HPDE6-E6E7 (cell line): ENCODE data around the gene ANKS1A.

Experiments
- DNase-seq: peaks from one replicate; pipeline ENCODE4 v3.0.0; 2011; ENCODE audit warnings: missing footprints; ENCODE audit errors: extremely low spot score

The ANKS1A gene

DNA sequence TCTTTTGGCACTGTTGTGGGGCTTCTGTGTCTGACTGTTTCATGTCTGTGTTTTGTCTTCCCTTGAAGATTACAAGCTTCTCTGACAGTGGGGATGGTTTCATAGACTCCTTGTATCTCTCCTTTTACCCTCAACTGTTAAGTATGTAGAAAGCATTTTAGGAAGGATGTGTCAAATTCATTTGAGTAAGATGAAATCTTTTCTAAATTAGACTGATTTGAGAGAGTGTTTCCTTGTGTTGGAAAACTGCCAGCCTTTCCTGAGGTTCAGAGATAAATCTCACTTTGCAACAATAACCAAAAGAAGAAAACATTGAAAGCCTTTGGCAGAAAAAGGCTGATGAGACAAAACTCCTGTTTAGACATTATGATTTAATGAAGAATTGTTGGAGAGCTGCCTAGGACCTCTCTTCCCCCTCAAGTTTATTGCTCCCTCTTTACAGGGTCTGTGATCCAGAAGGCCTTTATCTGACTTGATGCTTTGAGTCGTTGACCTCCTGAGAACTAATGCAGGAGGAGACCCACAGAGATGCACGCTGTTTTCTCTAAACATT is 68.3 kb downstream of the ANKS1A start:
- no peak for DNase-seq

- DNase-seq, result no peak
These were observed 69.7 kb downstream of the ANKS1A start for GRCh38 chr6:34958734-34959133.

- DNase-seq, result no peak
These were observed 70.2 kb downstream of the ANKS1A start for GRCh38 chr6:34959224-34959623.

DNA sequence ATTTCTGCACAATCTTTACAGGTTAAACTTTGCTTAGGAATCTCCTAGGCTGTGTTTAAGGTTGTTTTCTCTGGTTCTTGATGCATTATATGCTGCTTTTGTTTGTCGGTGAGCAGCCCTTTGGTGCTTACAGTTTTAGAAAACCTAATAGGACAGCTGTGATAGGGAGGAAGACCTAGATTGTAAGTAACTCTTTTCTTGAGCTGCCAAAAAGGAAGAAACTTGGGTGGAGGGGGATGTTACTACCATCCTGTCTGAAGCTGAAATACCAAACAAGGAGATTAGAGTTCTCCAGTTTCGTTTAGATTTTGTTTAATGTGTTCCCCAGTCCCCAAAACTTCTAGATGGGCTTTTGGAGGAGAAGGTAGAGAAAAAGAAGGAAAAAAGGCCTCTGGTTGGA is 72.0 kb downstream of the ANKS1A start:
- DNase-seq, result no peak

- no peak for DNase-seq
These were observed 72.5 kb downstream of the ANKS1A start for GRCh38 chr6:34961574-34961973.

- DNase-seq, result no peak
These were observed 75.5 kb downstream of the ANKS1A start for GRCh38 chr6:34964564-34964963.

DNA sequence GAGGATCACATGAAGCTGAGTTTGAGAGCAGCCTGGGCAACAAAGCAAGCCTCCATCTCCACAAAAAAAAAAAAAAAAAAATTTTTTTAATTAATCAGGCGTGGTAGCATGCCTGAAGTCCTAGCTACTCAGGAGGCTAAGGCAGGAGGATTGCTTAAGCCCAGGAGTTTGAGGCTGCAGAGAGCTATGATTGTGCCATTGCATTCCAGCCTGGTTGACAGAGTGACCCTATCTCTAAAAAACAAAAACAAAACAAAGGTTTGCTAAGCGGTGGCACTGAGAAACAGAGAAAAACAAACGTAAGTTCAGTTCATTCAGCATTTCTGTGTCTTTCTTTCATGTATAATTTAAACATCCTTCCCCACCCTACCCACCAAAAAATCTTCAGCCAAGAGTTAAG is 78.4 kb downstream of the ANKS1A start:
- no peak for DNase-seq

DNA sequence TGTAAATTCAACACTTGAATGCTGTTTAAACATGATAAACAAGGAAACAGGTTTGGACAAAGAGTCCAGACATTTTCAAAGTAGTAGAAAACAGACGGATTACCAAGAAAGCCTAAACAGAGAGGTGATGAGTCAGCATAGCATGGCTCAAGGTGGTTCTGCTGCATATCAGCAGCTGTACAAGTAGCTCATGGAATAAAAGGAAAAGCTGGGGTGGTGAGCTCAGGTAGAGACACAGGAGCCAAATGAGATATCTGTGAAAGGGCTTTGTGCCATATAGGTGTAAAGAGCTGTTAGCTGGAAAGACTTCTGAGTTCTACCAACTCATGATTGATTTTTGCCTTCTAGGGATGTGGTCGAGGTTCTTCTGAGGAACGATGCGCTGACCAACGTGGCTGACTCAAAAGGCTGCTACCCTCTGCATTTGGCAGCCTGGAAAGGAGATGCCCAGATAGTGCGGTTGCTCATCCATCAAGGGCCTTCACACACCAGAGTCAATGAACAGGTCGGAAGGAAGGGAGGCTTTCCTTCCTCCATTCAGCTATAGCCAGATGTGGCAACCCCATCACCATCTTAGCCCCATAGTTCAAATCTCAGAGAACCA is 80.7 kb downstream of the ANKS1A start:
- DNase-seq, result peak; percentile 35

- no peak for DNase-seq
These were observed 81.4 kb downstream of the ANKS1A start for GRCh38 chr6:34970488-34970887.

- DNase-seq, result no peak
These were observed 81.9 kb downstream of the ANKS1A start for GRCh38 chr6:34970957-34971356.

DNA sequence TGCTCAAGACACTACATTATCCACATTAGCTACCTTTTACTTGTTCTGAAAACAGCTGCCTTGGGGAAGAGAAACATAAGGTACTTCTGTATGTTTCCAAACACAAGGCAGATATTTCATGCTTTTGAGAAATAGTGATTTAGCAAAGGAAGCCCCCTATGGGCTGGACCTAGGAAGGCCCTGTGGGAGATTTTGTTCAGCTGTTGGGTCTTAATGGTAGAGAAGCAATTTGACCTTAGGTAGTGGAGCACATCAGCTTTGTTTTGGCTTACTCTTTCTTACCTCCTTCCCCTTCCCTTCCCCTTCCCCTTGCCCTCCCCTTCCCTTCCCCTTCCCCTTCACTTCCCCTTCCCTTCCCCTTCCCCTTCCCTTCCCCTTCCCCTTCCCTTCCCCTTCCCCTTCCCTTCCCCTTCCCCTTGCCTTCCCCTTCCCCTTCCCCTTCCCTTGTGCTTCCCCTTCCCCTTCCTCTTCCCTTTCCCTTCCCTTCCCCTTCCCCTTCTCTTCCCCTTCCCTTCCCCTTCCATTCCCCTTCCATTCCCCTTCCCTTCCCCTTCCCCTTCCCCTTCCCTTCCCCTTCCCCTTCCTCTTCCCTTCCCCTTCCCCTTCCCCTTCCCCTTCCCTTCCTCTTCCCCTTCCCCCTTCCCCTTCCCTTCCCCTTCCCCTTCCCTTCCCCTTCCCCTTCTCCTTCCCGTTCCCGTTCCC is 84.6 kb downstream of the ANKS1A start:
- DNase-seq, result no peak

- DNase-seq, result no peak
These were observed 85.2 kb downstream of the ANKS1A start for GRCh38 chr6:34974249-34974642.

- DNase-seq, result no peak
These were observed 87.2 kb downstream of the ANKS1A start for GRCh38 chr6:34976239-34976638.

DNA sequence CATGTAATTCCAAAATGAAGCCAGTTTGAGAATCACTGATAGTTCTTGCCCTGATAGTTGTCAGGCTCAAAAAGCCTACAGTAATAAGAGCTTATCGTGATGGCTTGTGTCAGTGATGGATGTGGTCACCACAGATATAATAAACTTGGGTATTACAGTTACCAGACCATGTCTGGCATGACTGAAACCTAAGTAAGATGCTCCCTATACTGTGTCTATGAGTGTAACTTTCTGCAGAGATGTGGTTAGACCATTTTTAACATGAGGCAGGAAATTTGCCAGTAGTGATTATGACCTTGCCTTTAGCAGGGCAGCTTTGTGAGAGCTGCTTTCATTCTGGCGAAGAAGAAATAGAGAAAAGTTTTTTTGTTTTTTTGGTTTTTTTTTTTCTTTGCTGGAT is 90.2 kb downstream of the ANKS1A start:
- no peak for DNase-seq

DNA sequence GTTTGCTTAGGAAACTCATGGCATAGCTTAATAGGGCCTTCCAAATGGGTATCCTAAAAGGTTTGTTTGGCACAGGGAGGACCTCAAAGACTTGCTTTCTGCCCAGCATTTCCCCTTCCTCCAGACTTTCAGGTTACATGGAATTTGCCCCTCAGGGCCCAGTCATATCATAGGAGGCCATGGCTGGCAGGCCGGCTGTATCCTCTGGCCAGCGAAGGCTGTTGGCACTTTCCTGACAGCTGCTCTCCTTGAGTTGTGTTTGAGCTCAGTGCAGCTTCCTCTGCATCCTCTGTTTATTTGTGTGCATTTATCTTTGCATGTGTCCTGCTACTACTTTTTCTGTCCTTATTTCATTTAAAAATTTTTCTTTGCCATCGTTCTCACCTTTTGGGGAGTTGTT is 90.9 kb downstream of the ANKS1A start:
- DNase-seq, result no peak

DNA sequence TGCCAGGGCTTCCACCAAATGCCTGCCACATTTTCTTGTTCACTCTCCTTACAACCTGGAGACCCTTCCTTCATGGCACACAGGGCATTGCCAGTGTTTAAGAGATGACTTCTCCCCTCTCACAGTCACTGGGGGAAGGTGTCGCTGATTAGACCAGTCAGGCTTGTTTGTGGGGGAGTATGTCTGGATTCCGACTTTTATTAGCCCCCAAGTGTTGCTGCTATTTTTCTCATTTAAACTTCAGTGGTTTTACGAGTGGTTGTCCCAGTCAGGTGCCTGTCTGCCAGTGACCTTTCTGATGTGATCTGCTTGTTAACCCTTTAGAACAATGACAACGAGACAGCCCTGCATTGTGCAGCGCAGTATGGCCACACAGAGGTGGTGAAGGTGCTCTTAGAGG is 92.3 kb downstream of the ANKS1A start:
- no peak for DNase-seq

GRCh38 chr6:34981951-34982350 is 92.9 kb downstream of the ANKS1A start:
- DNase-seq, result no peak

DNA sequence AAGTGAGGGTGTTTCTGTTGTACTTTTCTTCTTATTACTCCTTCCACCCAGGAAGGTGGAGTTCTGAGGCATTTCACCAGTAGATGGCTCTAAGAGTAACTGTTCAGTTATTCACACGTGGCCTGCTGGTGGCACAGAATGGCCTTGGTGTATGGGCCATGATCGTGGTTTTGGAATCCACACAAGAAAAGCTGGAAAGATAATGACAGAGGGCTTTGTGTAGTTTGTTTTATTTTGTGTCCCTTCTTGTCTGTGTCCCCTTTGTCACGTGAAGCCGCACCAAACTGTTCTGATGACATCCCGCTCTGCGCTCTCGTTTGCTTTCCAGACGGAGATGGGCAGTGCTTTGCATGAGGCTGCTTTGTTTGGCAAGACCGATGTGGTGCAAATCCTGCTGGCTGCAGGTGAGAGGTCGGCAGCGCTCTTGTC is 93.4 kb downstream of the ANKS1A start:
- no peak for DNase-seq

- no peak for DNase-seq
These were observed 95.4 kb downstream of the ANKS1A start for GRCh38 chr6:34984416-34984815.

- DNase-seq, result no peak
These were observed 96.2 kb downstream of the ANKS1A start for GRCh38 chr6:34985236-34985635.

DNA sequence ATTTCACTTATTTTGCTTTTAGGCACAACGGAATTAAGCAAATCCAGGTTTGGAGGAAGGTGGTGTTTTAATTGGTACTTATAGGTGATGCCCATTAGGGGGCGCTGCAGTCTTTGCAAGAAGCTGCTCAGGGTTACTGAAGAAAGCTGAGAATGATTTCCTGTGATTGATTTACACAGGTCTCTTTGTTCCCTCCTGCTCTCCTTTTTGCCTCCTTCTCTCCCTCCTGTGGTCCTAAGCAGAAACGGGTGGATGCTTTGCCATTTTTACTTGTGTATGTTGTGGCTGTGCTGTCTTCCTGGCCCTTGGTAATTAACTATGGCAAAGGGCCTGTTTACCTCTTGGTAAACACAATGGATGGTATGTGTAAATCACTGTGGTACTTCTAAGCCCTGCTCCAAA is 97.8 kb downstream of the ANKS1A start:
- peak; percentile 42 for DNase-seq

DNA sequence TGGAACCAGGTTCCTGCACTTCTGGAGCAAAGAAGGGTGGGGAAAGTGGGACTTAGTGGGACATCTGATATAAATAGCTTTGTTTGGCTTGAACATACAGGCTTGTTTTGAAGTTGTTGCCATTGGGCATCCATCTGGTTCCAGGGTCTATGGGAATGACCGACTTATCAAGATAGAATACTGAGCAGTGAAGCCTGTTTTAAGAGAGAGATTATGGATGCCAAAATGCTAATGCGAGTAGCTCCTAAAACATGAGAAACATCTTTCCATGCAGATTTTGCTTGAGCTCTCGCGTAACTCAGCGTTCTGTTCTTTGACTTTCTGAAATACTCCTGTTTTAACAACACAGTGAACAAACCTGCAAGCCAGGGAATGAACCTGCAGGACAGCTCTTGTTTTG is 98.5 kb downstream of the ANKS1A start:
- no peak for DNase-seq

DNA sequence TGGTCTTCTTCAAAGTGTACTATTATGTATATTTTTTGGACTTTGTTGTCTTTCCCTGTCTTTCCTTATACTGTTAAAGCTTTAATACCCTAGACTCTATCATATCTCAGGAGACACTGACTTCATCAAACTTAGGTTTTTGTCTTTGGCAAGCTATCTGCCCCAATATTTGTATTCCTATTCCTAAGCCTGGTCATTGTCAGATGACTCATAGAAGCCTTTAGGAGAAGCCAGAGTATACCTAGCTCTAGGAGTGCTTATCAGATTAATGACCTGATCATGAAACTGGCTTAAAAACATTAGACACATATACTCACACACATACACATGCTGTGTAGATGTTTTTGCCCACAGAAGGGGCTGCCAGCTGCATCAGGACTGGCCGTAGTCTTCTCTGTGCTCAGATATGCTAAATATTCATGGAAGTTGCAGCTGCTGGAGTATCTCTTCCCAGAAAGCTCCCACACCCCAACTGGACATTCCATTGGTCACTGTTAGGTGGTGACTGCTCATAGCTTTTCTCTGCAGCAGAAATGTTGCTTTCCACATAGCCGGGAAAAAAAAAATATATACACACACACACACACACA is 102.0 kb downstream of the ANKS1A start:
- DNase-seq, result no peak
